Peyer's patch (tissue), 4 donors: ENCODE data around the gene LTBP2.

Experiments used
- POLR2A ChIP-seq, 2 donors: fragments of 450-650 bp; IDR thresholded peaks; one replicate each; pipeline ENCODE4 v1.5.1; 2017; ENCODE audit warnings: antibody characterized with exemption in 2 of 2, mild to moderate bottlenecking in 2 of 2, moderate library complexity in 2 of 2
- TF ChIP-seq, protein P1 (sequence below), 6 experiments: fragments of 450-650 bp in 4 of 6; fragments of 200-600 bp in 2 of 6; sonication (generic) in 1 of 6; IDR thresholded peaks; one replicate each; pipeline ENCODE4 v1.5.1; 2017 to 2019; ENCODE audit warnings: antibody characterized with exemption in 6 of 6, mild to moderate bottlenecking in 3 of 6, moderate library complexity in 1 of 6

DNA sequence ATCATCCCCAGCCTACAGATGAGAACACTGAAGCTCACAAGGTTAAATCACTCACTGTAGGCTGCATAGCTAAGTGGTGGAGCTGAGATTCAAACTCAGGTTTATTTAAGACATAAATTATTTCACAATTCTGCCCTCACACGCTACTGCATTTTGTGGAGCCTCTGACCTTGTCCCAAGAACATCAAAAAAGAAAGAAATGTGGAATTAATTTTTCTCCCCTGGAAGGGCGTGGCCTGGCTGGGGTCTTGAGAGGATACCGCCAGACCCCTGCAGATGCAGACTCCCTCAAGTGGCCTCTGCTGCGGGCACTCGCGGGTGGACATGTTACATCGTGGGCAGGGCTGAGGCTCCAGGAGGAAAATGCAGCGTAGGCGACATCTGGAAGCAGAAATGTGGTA, 40.6 kb downstream of the LTBP2 start:
- no peak for TF ChIP-seq POLR2A (IDR thresholded peaks at IDR 0.05)
- TF ChIP-seq, protein P1, sequence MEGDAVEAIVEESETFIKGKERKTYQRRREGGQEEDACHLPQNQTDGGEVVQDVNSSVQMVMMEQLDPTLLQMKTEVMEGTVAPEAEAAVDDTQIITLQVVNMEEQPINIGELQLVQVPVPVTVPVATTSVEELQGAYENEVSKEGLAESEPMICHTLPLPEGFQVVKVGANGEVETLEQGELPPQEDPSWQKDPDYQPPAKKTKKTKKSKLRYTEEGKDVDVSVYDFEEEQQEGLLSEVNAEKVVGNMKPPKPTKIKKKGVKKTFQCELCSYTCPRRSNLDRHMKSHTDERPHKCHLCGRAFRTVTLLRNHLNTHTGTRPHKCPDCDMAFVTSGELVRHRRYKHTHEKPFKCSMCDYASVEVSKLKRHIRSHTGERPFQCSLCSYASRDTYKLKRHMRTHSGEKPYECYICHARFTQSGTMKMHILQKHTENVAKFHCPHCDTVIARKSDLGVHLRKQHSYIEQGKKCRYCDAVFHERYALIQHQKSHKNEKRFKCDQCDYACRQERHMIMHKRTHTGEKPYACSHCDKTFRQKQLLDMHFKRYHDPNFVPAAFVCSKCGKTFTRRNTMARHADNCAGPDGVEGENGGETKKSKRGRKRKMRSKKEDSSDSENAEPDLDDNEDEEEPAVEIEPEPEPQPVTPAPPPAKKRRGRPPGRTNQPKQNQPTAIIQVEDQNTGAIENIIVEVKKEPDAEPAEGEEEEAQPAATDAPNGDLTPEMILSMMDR (IDR thresholded peaks at IDR 0.05): no peak
